Activated CD4-positive, alpha-beta memory T cell treated with anti-CD3 and anti-CD28 coated beads for 36 hours (primary cell): ENCODE results near the gene PIGQ. TPM values are rescaled to one million over a fixed set of nuclear protein-coding genes. Genes with fewer than 3 reads are reported as not detected.

ENCODE experiments used
- CTCF ChIA-PET: fragments of 350-600 bp; sonication (Branson Sonifier 250); formaldehyde crosslinking; loops from one replicate; lab custom pipeline; 2021; ENCODE audit warnings: antibody characterized with exemption, inconsistent platforms; lab: Charles Lee
- POLR2A ChIA-PET: fragments of 350-600 bp; sonication (Branson Sonifier 250); formaldehyde crosslinking; loops from one replicate; lab custom pipeline; 2021; ENCODE audit warnings: antibody characterized with exemption; lab: Charles Lee
- DNase-seq: peaks from one replicate; pipeline ENCODE4 v3.0.0-alpha.2; 2020
- H3K27ac Mint-ChIP-seq: one replicate; pipeline ENCODE4 v1.8.0; 2021; ENCODE audit warnings: mixed read lengths
- H3K27me3 Mint-ChIP-seq: one replicate; pipeline ENCODE4 v1.8.0; 2021; ENCODE audit warnings: mixed read lengths
- H3K36me3 Mint-ChIP-seq: one replicate; pipeline ENCODE4 v1.8.0; 2021; ENCODE audit warnings: mixed read lengths
- H3K4me1 Mint-ChIP-seq: one replicate; pipeline ENCODE4 v1.8.0; 2021; ENCODE audit warnings: low read depth, mixed read lengths
- H3K4me3 Mint-ChIP-seq: one replicate; pipeline ENCODE4 v1.8.0; 2021; ENCODE audit warnings: mild to moderate bottlenecking, mixed read lengths
- H3K9me3 Mint-ChIP-seq: one replicate; pipeline ENCODE4 v1.8.0; 2021; ENCODE audit warnings: mixed read lengths
- intact Hi-C: fragments of 100-400 bp; cut with micrococcal nuclease; formaldehyde crosslinking; loops from one replicate; pipeline ENCODE4 v1.15.1; 2023
- total RNA-seq, 2 experiments: library from RNA; stranded (reverse); gene quantifications; one replicate each; pipeline ENCODE4 v1.2.3, GENCODE V29; 2021

Gene PIGQ
- total RNA-seq, 2 experiments from 2014 or later = 24.2 to 26.2 TPM

DNA sequence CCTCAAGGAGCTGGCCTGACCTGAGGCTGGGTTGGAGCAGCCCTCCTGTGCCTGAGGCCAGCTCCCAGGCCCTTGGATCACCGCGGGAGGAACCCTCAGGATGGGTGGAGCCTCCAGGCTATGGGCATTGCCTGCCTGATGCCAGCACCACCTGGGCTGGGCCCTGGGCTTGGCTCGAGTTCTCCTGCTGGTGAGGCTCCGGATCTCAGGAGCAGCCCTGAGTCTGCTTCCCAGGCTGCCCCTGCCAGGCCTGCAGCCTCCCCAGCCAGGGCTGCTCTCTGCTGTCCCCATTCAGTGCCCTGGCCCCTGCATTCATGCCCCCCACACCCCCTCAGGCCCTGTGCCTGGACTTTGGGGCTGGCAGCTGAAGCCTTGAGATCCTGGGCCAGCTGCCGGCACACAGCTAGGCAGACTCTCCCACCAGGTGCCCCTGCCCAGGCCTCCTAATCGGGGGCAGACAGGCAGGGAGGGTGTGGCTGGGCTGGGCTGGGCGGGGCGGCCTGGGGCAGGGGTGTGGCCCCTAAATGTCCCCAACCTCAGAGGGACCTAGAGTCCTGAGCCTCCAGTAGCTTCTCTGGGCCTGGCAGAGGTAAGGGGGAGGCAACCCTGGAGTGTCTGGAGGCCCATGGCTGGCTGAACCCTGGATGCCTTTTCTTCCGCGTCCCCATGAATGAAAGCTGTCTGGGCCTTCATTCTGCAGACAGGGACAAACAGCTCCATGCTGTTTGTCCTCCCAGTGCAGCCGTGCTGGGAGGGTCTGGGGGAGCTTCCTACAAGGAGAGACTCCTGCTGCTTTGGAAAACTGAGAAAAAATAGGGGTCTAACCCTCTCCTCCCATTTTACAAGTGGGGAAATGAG, 1.1 kb upstream of the PIGQ start:
- ChIA-PET CTCF (no interaction called here), POLR2A (interaction anchor here (0.8 to 1.3 kb wide), 3 partner anchors 20 to 81 kb away, joined by 3 read pairs; partner anchors contain the start of gene WDR90)
- H3K27ac Mint-ChIP-seq = peak overlapping the region; percentile 88
- intact Hi-C loops = no loop called here
- no peaks in the 10 kb centered on the region for H3K9me3 Mint-ChIP-seq
- peak overlapping the region; percentile 79 for H3K4me3 Mint-ChIP-seq
- H3K36me3 Mint-ChIP-seq = no peaks in the 10 kb centered on the region
- peaks cover 33% of the 10 kb centered on the region for H3K4me1 Mint-ChIP-seq
- no peaks in the 10 kb centered on the region for H3K27me3 Mint-ChIP-seq
- no peak for DNase-seq

GRCh38 chr16:572865-573650, 3.3 kb downstream of the PIGQ start:
- H3K27ac Mint-ChIP-seq = no peak overlapping the region
- no peaks in the 10 kb centered on the region for H3K36me3 Mint-ChIP-seq
- ChIA-PET POLR2A (no interaction called here), CTCF (no interaction called here)
- intact Hi-C loops = no loop called here
- no peaks in the 10 kb centered on the region for H3K27me3 Mint-ChIP-seq
- no peak for DNase-seq
- H3K4me3 Mint-ChIP-seq = no peak overlapping the region
- peaks cover 22% of the 10 kb centered on the region for H3K4me1 Mint-ChIP-seq
- no peaks in the 10 kb centered on the region for H3K9me3 Mint-ChIP-seq

DNA sequence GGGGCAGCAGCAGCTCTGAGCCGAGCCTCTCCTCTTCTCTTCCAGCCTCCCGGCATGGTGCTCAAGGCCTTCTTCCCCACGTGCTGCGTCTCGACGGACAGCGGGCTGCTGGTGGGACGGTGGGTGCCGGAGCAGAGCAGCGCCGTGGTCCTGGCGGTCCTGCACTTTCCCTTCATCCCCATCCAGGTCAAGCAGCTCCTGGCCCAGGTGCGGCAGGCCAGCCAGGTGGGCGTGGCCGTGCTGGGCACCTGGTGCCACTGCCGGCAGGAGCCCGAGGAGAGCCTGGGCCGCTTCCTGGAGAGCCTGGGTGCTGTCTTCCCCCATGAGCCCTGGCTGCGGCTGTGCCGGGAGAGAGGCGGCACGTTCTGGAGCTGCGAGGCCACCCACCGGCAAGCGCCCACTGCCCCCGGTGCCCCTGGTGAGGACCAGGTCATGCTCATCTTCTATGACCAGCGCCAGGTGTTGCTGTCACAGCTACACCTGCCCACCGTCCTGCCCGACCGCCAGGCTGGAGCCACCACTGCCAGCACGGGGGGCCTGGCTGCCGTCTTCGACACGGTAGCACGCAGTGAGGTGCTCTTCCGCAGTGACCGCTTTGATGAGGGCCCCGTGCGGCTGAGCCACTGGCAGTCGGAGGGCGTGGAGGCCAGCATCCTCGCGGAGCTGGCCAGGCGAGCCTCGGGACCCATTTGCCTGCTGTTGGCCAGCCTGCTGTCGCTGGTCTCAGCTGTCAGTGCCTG, 4.4 kb downstream of the PIGQ start:
- H3K4me3 Mint-ChIP-seq = no peak overlapping the region
- no peaks in the 10 kb centered on the region for H3K9me3 Mint-ChIP-seq
- H3K36me3 Mint-ChIP-seq = no peaks in the 10 kb centered on the region
- no peak overlapping the region for H3K27ac Mint-ChIP-seq
- DNase-seq = no peak
- intact Hi-C loops = no loop called here
- peaks cover 19% of the 10 kb centered on the region for H3K4me1 Mint-ChIP-seq
- CTCF ChIA-PET = interaction anchor here (0.6 kb wide), 1 partner anchor 24 kb away, joined by 3 read pairs; no protein-coding TSS in a partner anchor
- no peaks in the 10 kb centered on the region for H3K27me3 Mint-ChIP-seq
- POLR2A ChIA-PET = no interaction called here

- no peak overlapping the region for H3K4me3 Mint-ChIP-seq
- no peaks in the 10 kb centered on the region for H3K36me3 Mint-ChIP-seq
- ChIA-PET CTCF (no interaction called here), POLR2A (no interaction called here)
- no peak for DNase-seq
- intact Hi-C loops = no loop called here
- H3K27me3 Mint-ChIP-seq = no peaks in the 10 kb centered on the region
- H3K4me1 Mint-ChIP-seq = peaks cover 16% of the 10 kb centered on the region
- H3K9me3 Mint-ChIP-seq = no peaks in the 10 kb centered on the region
- H3K27ac Mint-ChIP-seq = no peak overlapping the region
These were observed 5.8 kb downstream of the PIGQ start for GRCh38 chr16:575354-576196.

GRCh38 chr16:576197-576822, 6.5 kb downstream of the PIGQ start:
- Mint-ChIP-seq H3K27me3 (no peaks in the 10 kb centered on the region), H3K4me3 (no peak overlapping the region), H3K9me3 (no peaks in the 10 kb centered on the region), H3K36me3 (no peaks in the 10 kb centered on the region), H3K27ac (no peak overlapping the region), H3K4me1 (peaks cover 8% of the 10 kb centered on the region)
- DNase-seq = no peak
- intact Hi-C loops = no loop called here
- ChIA-PET CTCF (interaction anchor here (1.1 to 1.2 kb wide), 3 partner anchors 33 to 458 kb away, joined by 3 read pairs; partner anchors contain the start of gene RHOT2), POLR2A (no interaction called here)

DNA sequence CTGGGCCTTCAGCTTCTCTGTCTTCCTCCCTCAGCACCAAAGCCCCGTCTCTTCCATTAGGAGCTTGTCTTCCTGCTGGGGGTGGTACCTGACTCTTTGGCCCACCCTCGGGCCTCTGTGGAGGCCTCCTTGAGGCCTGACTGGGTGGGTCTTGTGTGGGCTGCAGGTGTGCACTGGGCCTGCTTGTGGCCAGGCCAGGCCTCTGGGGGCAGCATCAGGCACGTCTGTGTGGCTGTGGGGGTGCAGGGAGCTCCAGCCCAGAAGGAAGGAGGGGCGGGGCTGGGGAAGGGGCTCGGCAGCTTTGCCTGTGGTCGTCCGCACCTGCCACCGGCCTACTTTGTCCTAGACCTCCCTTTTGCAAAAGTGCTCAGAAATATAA, 7.0 kb downstream of the PIGQ start:
- no peaks in the 10 kb centered on the region for H3K36me3 Mint-ChIP-seq
- no peaks in the 10 kb centered on the region for H3K27me3 Mint-ChIP-seq
- intact Hi-C loops = no loop called here
- H3K27ac Mint-ChIP-seq = no peak overlapping the region
- ChIA-PET POLR2A (no interaction called here), CTCF (interaction anchor here (1.1 to 1.2 kb wide), 3 partner anchors 33 to 459 kb away, joined by 3 read pairs; partner anchors contain the start of gene RHOT2)
- H3K4me3 Mint-ChIP-seq = no peak overlapping the region
- no peak for DNase-seq
- H3K4me1 Mint-ChIP-seq = peaks cover 3% of the 10 kb centered on the region
- no peaks in the 10 kb centered on the region for H3K9me3 Mint-ChIP-seq

GRCh38 chr16:577796-578195, 8.0 kb downstream of the PIGQ start:
- ChIA-PET POLR2A (no interaction called here), CTCF (no interaction called here)
- no peaks in the 10 kb centered on the region for H3K36me3 Mint-ChIP-seq
- no peaks in the 10 kb centered on the region for H3K4me1 Mint-ChIP-seq
- H3K27me3 Mint-ChIP-seq = no peaks in the 10 kb centered on the region
- H3K27ac Mint-ChIP-seq = no peak overlapping the region
- no peak for DNase-seq
- H3K9me3 Mint-ChIP-seq = no peaks in the 10 kb centered on the region
- intact Hi-C loops = no loop called here
- no peak overlapping the region for H3K4me3 Mint-ChIP-seq

GRCh38 chr16:578232-578869, 8.6 kb downstream of the PIGQ start:
- Mint-ChIP-seq H3K36me3 (no peaks in the 10 kb centered on the region), H3K4me3 (no peak overlapping the region), H3K27me3 (no peaks in the 10 kb centered on the region), H3K4me1 (no peaks in the 10 kb centered on the region), H3K27ac (no peak overlapping the region), H3K9me3 (no peaks in the 10 kb centered on the region)
- DNase-seq = no peak
- ChIA-PET CTCF (interaction anchor here (0.7 to 1.0 kb wide), 3 partner anchors 22 to 39 kb away, joined by 3 to 12 read pairs (median 4); no protein-coding TSS in a partner anchor), POLR2A (interaction anchor here (0.6 to 1.1 kb wide), 2 partner anchors 10 to 63 kb away, joined by 3 to 4 read pairs; partner anchors contain the start of gene MCRIP2)
- intact Hi-C loops = no loop called here

DNA sequence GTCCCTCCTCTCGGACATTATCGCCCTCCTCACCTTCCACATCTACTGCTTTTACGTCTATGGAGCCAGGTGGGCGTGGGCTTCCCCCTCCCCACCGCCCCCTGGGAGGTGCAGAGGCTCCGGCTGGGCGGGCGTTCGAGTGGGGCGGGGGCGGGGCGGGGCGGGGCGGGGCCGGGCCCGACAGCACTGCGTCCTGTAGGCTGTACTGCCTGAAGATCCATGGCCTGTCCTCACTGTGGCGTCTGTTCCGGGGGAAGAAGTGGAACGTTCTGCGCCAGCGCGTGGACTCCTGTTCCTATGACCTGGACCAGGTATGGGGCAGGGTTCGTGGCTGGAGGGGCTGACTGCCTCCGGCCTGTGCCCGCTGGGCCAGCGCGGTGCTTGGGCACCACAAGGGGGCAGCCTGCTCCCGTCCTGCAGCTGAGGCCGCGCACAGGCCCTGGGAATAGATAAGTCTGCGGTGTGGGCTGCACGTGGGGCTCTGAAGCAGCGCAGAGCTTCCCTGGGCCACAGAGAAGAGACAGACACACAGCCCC, 9.2 kb downstream of the PIGQ start:
- ChIA-PET POLR2A (interaction anchor here (0.6 to 1.1 kb wide), 2 partner anchors 9 to 63 kb away, joined by 3 to 4 read pairs; partner anchors contain the start of gene MCRIP2), CTCF (interaction anchor here (0.7 to 1.0 kb wide), 8 partner anchors 10 to 102 kb away, joined by 3 to 12 read pairs (median 4); partner anchors contain the start of genes METTL26 and WDR90)
- no peak overlapping the region for H3K4me3 Mint-ChIP-seq
- H3K4me1 Mint-ChIP-seq = no peaks in the 10 kb centered on the region
- no peak overlapping the region for H3K27ac Mint-ChIP-seq
- no peaks in the 10 kb centered on the region for H3K9me3 Mint-ChIP-seq
- no peaks in the 10 kb centered on the region for H3K27me3 Mint-ChIP-seq
- H3K36me3 Mint-ChIP-seq = no peaks in the 10 kb centered on the region
- intact Hi-C loops = loop anchor here (1.0 kb wide), 2 partner anchors 9 to 32 kb away; no protein-coding TSS in a partner anchor
- DNase-seq = peak; percentile 81
